Stomach (tissue), 4 donors: ENCODE results near the gene BRD3OS.

ENCODE experiments used
- EP300 ChIP-seq: sonication (generic); formaldehyde crosslinking; IDR thresholded peaks from one replicate; pipeline ENCODE4 v1.6.1; 2017; ENCODE audit warnings: antibody characterized with exemption
- POLR2A ChIP-seq, 4 donors: fragments of 450-650 bp; IDR thresholded peaks; one replicate each; pipeline ENCODE4 v1.6.1; 2016; ENCODE audit warnings: antibody characterized with exemption in 4 of 4, control low read depth in 2 of 4, mild to moderate bottlenecking in 1 of 4, moderate library complexity in 1 of 4
- TF ChIP-seq, protein P1 (sequence below), 7 experiments: fragments of 450-650 bp in 4 of 7; fragments of 200-600 bp in 3 of 7; sonication (generic) in 3 of 7; IDR thresholded peaks; one replicate each; pipeline ENCODE4 v1.5.1; 2016 to 2019; ENCODE audit warnings: antibody characterized with exemption in 7 of 7, control low read depth in 2 of 7, mild to moderate bottlenecking in 1 of 7

DNA sequence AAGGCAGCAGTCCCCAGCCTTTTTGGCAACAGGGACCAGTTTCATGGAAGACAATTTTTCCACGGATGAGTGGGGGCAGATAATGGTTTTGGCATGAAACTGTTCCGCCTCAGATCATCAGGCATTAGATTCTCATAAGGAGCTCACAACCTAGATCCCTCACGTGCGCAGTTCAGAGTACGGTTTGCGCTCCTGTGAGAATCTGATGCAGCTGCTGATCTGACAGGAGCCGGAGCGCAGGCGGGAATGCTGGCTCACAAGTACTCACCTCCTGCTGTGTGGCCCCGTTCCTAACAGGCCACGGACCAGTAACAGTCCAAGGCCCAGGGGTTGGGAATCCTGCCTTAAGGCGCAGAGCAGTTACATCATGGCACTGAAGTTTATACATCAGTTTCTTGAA lies 45.9 kb downstream of the BRD3OS start:
- TF ChIP-seq, protein P1, sequence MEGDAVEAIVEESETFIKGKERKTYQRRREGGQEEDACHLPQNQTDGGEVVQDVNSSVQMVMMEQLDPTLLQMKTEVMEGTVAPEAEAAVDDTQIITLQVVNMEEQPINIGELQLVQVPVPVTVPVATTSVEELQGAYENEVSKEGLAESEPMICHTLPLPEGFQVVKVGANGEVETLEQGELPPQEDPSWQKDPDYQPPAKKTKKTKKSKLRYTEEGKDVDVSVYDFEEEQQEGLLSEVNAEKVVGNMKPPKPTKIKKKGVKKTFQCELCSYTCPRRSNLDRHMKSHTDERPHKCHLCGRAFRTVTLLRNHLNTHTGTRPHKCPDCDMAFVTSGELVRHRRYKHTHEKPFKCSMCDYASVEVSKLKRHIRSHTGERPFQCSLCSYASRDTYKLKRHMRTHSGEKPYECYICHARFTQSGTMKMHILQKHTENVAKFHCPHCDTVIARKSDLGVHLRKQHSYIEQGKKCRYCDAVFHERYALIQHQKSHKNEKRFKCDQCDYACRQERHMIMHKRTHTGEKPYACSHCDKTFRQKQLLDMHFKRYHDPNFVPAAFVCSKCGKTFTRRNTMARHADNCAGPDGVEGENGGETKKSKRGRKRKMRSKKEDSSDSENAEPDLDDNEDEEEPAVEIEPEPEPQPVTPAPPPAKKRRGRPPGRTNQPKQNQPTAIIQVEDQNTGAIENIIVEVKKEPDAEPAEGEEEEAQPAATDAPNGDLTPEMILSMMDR (IDR thresholded peaks at IDR 0.05): no peak
- no peak for TF ChIP-seq EP300
- no peak for TF ChIP-seq POLR2A (IDR thresholded peaks at IDR 0.05)
